ENCODE measurements around the gene IMPG2. TPM values are rescaled to one million over a fixed set of nuclear protein-coding genes. Genes with fewer than 3 reads are reported as not detected.

Gene IMPG2
- polyA plus RNA-seq, 1 donor (not counting 4 experiments of a cell fraction or from before 2014, with no cell fraction given), result 0.16 TPM

DNA sequence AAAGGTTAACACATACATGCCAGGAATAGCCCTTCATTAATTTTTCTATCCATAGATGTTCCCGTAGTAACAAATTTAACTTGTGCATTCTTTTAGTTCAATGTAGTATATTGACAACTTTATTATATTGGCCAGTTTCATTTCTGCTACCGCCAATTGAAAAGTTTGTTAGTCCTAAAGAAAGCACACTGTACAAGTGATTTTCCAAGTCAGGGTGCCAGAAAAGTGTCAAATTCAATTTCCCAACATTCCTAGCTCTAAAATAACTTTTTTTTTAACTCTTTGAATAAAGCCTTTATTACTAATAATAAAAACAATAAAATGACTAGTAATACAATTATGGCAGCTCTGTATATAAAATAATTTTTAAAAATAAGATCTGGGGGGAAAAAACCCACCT is 68.9 kb downstream of the IMPG2 start:
- Histone ChIP-seq H3K4me1 (ENCODE audit: control insufficient read depth, extremely low read depth, insufficient read depth, low read length) (no peaks in the 10 kb centered on the region), H3K9me3 (ENCODE audit: control insufficient read depth, low read depth, low read length) (no peaks in the 10 kb centered on the region), H3K4me2 (ENCODE audit: control insufficient read depth, extremely low read depth, insufficient read depth, low read depth, low read length) (no peak overlapping the region), H3K79me2 (ENCODE audit: control insufficient read depth, insufficient read depth, low read length) (no peaks in the 10 kb centered on the region), H3K4me3 (ENCODE audit: control insufficient read depth in 2 of 3, extremely low read depth in 1 of 3, insufficient read depth in 2 of 3, low read depth in 1 of 3, low read length in 3 of 3) (no peak overlapping the region), H4K20me1 (ENCODE audit: control insufficient read depth, extremely low read depth, insufficient read depth, low read length) (no peaks in the 10 kb centered on the region), H2AFZ (ENCODE audit: control insufficient read depth, low read length) (no peak overlapping the region), H3K27me3 (ENCODE audit: control insufficient read depth, extremely low read depth, insufficient read depth, low read length) (no peaks in the 10 kb centered on the region), H3K9ac (ENCODE audit: control insufficient read depth, extremely low read depth, insufficient read depth, low read length) (no peak overlapping the region), H3K27ac (ENCODE audit: control insufficient read depth, insufficient read depth, low read length) (no peak overlapping the region), H3K36me3 (ENCODE audit: control insufficient read depth in 2 of 2, extremely low read depth in 1 of 2, insufficient read depth in 2 of 2, low read length in 2 of 2) (no peaks in the 10 kb centered on the region), H3K9me1 (ENCODE audit: control insufficient read depth, extremely low read depth, insufficient read depth, low read length) (no peaks in the 10 kb centered on the region)
- dilution Hi-C loops (cut with MboI; ENCODE audit: extremely low pct_ligation_motif_present, low sequenced_read_pairs), result no loop called here
- TF ChIP-seq, protein P1, sequence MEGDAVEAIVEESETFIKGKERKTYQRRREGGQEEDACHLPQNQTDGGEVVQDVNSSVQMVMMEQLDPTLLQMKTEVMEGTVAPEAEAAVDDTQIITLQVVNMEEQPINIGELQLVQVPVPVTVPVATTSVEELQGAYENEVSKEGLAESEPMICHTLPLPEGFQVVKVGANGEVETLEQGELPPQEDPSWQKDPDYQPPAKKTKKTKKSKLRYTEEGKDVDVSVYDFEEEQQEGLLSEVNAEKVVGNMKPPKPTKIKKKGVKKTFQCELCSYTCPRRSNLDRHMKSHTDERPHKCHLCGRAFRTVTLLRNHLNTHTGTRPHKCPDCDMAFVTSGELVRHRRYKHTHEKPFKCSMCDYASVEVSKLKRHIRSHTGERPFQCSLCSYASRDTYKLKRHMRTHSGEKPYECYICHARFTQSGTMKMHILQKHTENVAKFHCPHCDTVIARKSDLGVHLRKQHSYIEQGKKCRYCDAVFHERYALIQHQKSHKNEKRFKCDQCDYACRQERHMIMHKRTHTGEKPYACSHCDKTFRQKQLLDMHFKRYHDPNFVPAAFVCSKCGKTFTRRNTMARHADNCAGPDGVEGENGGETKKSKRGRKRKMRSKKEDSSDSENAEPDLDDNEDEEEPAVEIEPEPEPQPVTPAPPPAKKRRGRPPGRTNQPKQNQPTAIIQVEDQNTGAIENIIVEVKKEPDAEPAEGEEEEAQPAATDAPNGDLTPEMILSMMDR (optimal IDR thresholded peaks at IDR 0.05 in 1 of 3, IDR thresholded peaks at IDR 0.05 in 1 of 3, conservative IDR thresholded peaks at IDR 0.05 in 1 of 3; ENCODE audit: extremely low read depth in 1 of 3, insufficient read depth in 2 of 3, low read length in 3 of 3), result no peak
- no peak for TF ChIP-seq EZH2 (IDR thresholded peaks at IDR 0.05; ENCODE audit: low read length)
- FAIRE-seq (no peak), DNase-seq (ENCODE audit: low read depth, low spot score) (no peak)

DNA sequence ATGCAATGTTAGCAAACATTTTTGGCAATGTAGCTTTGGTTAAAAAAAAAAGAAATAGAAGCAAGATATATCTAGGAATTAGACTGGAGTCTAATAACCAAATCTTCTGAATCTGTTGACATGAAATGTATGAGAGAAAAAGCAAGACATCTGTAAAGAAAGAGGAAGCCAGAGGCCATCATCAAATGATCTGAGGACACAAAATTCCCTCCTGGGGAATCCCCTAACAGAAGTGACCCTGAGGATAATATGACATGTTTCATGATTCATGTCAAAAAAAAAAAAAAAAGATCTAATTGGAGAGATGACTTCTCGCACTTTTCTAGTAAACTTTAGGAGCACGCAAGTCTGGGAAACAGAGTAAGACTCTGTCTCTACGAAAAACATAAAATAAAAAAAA is 70.9 kb downstream of the IMPG2 start:
- Histone ChIP-seq H3K27ac (ENCODE audit: control insufficient read depth, insufficient read depth, low read length) (no peak overlapping the region), H3K9me3 (ENCODE audit: control insufficient read depth, low read depth, low read length) (no peaks in the 10 kb centered on the region), H3K4me1 (ENCODE audit: control insufficient read depth, extremely low read depth, insufficient read depth, low read length) (no peaks in the 10 kb centered on the region), H2AFZ (ENCODE audit: control insufficient read depth, low read length) (no peak overlapping the region), H3K79me2 (ENCODE audit: control insufficient read depth, insufficient read depth, low read length) (no peaks in the 10 kb centered on the region), H3K4me3 (ENCODE audit: control insufficient read depth in 2 of 3, extremely low read depth in 1 of 3, insufficient read depth in 2 of 3, low read depth in 1 of 3, low read length in 3 of 3) (no peak overlapping the region), H3K9me1 (ENCODE audit: control insufficient read depth, extremely low read depth, insufficient read depth, low read length) (no peaks in the 10 kb centered on the region), H3K9ac (ENCODE audit: control insufficient read depth, extremely low read depth, insufficient read depth, low read length) (no peak overlapping the region), H3K36me3 (ENCODE audit: control insufficient read depth in 2 of 2, extremely low read depth in 1 of 2, insufficient read depth in 2 of 2, low read length in 2 of 2) (no peaks in the 10 kb centered on the region), H4K20me1 (ENCODE audit: control insufficient read depth, extremely low read depth, insufficient read depth, low read length) (no peaks in the 10 kb centered on the region), H3K4me2 (ENCODE audit: control insufficient read depth, extremely low read depth, insufficient read depth, low read depth, low read length) (no peak overlapping the region), H3K27me3 (ENCODE audit: control insufficient read depth, extremely low read depth, insufficient read depth, low read length) (no peaks in the 10 kb centered on the region)
- no peak for DNase-seq (ENCODE audit: low read depth, low spot score)
- TF ChIP-seq, protein P1 (optimal IDR thresholded peaks at IDR 0.05 in 1 of 3, IDR thresholded peaks at IDR 0.05 in 1 of 3, conservative IDR thresholded peaks at IDR 0.05 in 1 of 3; ENCODE audit: extremely low read depth in 1 of 3, insufficient read depth in 2 of 3, low read length in 3 of 3), result no peak
- no peak for TF ChIP-seq EZH2 (IDR thresholded peaks at IDR 0.05; ENCODE audit: low read length)
- dilution Hi-C loops (cut with MboI; ENCODE audit: extremely low pct_ligation_motif_present, low sequenced_read_pairs), result no loop called here
- FAIRE-seq, result no peak
